Spleen (tissue), 7 donors: ENCODE data around the gene SKI.

Experiments used
- CTCF ChIP-seq, 11 experiments: fragments of 200-600 bp in 7 of 11; fragments of 450-650 bp in 4 of 11; sonication (generic) in 4 of 11; IDR thresholded peaks in 8 of 11; conservative IDR thresholded peaks in 3 of 11; 1 replicate in 7 of 11; 2 replicates in 4 of 11; pipeline versions ENCODE4 v1.4.0 to v1.8.0; 2016 to 2021; ENCODE audit warnings: antibody characterized with exemption in 11 of 11, inconsistent platforms in 4 of 11, mild to moderate bottlenecking in 1 of 11
- POLR2A ChIP-seq, 3 donors: fragments of 450-650 bp; IDR thresholded peaks; one replicate each; pipeline ENCODE4 v1.5.1; 2017; ENCODE audit warnings: antibody characterized with exemption in 3 of 3, mild to moderate bottlenecking in 1 of 3
- donor health status: DM: no; HTN: no; CAD: no; lungs with moderate emphysema.
- donor health status: DM: no; HTN: no; CAD: no.
- donor health status: DM: no; HTN: no; CAD: no.

GRCh38 chr1:2206813-2207487 is 21.2 kb upstream of the SKI start:
- no peak for TF ChIP-seq POLR2A (IDR thresholded peaks at IDR 0.05)
- no peak for TF ChIP-seq CTCF (IDR thresholded peaks at IDR 0.05 in 8 of 11, conservative IDR thresholded peaks at IDR 0.05 in 3 of 11)
